Endothelial cell of umbilical vein (primary cell): ENCODE data around the gene RPL9. TPM values are rescaled to one million over a fixed set of nuclear protein-coding genes. Genes with fewer than 3 reads are reported as not detected.

Experiments
- BruUV-seq: library from RNA; stranded (reverse); fragments of 400-500 nt; replicated peaks from 2 replicates; lab custom pipeline; 2021; lab: Mats Ljungman, UMichigan
- CTCF ChIA-PET: fragments of 300-600, 350-600 bp; sonication (Branson Sonifier 250); formaldehyde crosslinking; loops from one replicate; lab custom pipeline; 2021; ENCODE audit warnings: antibody characterized with exemption, inconsistent platforms; lab: Charles Lee
- POLR2A ChIA-PET: fragments of 300-600, 350-600 bp; sonication (Branson Sonifier 250); formaldehyde crosslinking; loops from one replicate; lab custom pipeline; 2021; ENCODE audit warnings: antibody characterized with exemption, inconsistent platforms; lab: Charles Lee
- DNase-seq: peaks from one replicate; pipeline ENCODE4 v3.0.0-alpha.2; 2011; ENCODE audit warnings: low read depth, low spot score
- FAIRE-seq: peaks from 2 replicates; lab custom pipeline; 2011; peaks lifted over from hg19 to GRCh38; lab: Jason Lieb, UNC
- H2AFZ ChIP-seq: 2 replicates; pipeline ENCODE4 v1.6.0; 2012; ENCODE audit warnings: low read depth, low read length, control low read depth, inconsistent platforms
- H3K27ac ChIP-seq: 2 replicates; pipeline ENCODE4 v1.5.1; 2011; ENCODE audit warnings: low read depth, mild to moderate bottlenecking, control low read depth, low read length, moderate library complexity; ENCODE audit not compliant: insufficient read depth
- H3K27me3 ChIP-seq, 2 experiments: 2 replicates each; pipeline versions ENCODE4 v1.6.0 to v1.6.1; 2011; ENCODE audit warnings: low read length in 2 of 2, mixed read lengths in 1 of 2; ENCODE audit not compliant: control insufficient read depth in 2 of 2, insufficient read depth in 2 of 2
- H3K36me3 ChIP-seq, 2 experiments: 2 replicates in 1 of 2; 3 replicates in 1 of 2; pipeline ENCODE4 v1.5.1; 2011; ENCODE audit warnings: low read length in 2 of 2, mild to moderate bottlenecking in 1 of 2, moderate library complexity in 1 of 2; ENCODE audit not compliant: control insufficient read depth in 2 of 2, insufficient read depth in 2 of 2; ENCODE audit errors: extremely low read depth in 1 of 2
- H3K4me1 ChIP-seq: 3 replicates; pipeline ENCODE4 v1.5.1; 2011; ENCODE audit warnings: mild to moderate bottlenecking, low read length; ENCODE audit not compliant: control insufficient read depth, insufficient read depth; ENCODE audit errors: extremely low read depth
- H3K4me2 ChIP-seq: 2 replicates; pipeline ENCODE4 v1.6.1; 2011; ENCODE audit warnings: low read length, control low read depth, mixed read lengths; ENCODE audit not compliant: insufficient read depth
- H3K4me3 ChIP-seq, 3 experiments: fragments of 200-600 bp in 1 of 3; sonication (generic), shearing (Covaris generic) in 1 of 3; replicated peaks in 1 of 3; 2 replicates each; pipeline ENCODE4 v1.5.1; 2011 to 2016; ENCODE audit warnings: control low read depth in 3 of 3, low read length in 3 of 3, mild to moderate bottlenecking in 2 of 3, inconsistent platforms in 1 of 3, low read depth in 1 of 3, moderate library complexity in 1 of 3; ENCODE audit not compliant: insufficient read depth in 1 of 3
- H3K79me2 ChIP-seq: 2 replicates; pipeline ENCODE4 v1.6.0; 2012; ENCODE audit warnings: low read length, inconsistent platforms; ENCODE audit not compliant: control insufficient read depth, insufficient read depth
- H3K9ac ChIP-seq: replicated peaks from 2 replicates; pipeline ENCODE3; 2011; ENCODE audit warnings: low read length, control low read depth; ENCODE audit not compliant: insufficient read depth; ENCODE audit errors: extremely low read depth
- H3K9me1 ChIP-seq: replicated peaks from 3 replicates; pipeline ENCODE4 v1.6.0; 2011; ENCODE audit warnings: mild to moderate bottlenecking, low read length; ENCODE audit not compliant: control insufficient read depth, insufficient read depth; ENCODE audit errors: extremely low read depth
- H3K9me3 ChIP-seq: replicated peaks from 2 replicates; pipeline ENCODE4 v1.5.1; 2012; ENCODE audit warnings: low read length, inconsistent platforms; ENCODE audit not compliant: control insufficient read depth, insufficient read depth
- H4K20me1 ChIP-seq: replicated peaks from 2 replicates; pipeline ENCODE3; 2011; ENCODE audit warnings: mild to moderate bottlenecking, low read length; ENCODE audit not compliant: control insufficient read depth, insufficient read depth; ENCODE audit errors: extremely low read depth
- CTCF ChIP-seq, 2 donors: IDR thresholded peaks; 1 replicate in 1 of 2; 2 replicates in 1 of 2; pipeline ENCODE4 v1.5.1; 2011; ENCODE audit warnings: low read length in 2 of 2, mild to moderate bottlenecking in 2 of 2, moderate library complexity in 2 of 2, control low read depth in 1 of 2, inconsistent platforms in 1 of 2, low read depth in 1 of 2; ENCODE audit not compliant: insufficient read depth in 1 of 2; ENCODE audit errors: extremely low read depth in 1 of 2
- FOS ChIP-seq: IDR thresholded peaks from 2 replicates; pipeline ENCODE4 v1.6.1; 2011; ENCODE audit warnings: mild to moderate bottlenecking, low read length, moderate library complexity, borderline replicate concordance; ENCODE audit not compliant: insufficient read depth
- JUN ChIP-seq: IDR thresholded peaks from 2 replicates; pipeline ENCODE4 v1.6.1; 2011; ENCODE audit warnings: borderline replicate concordance, low read depth; ENCODE audit not compliant: insufficient read length, insufficient read depth
- MAX ChIP-seq: IDR thresholded peaks from 2 replicates; pipeline ENCODE4 v1.6.1; 2011; ENCODE audit not compliant: insufficient read depth, insufficient read length
- MYC ChIP-seq: IDR thresholded peaks from one replicate; pipeline ENCODE4 v1.6.1; 2011; ENCODE audit warnings: mild to moderate bottlenecking, low read depth, low read length
- POLR2A ChIP-seq: IDR thresholded peaks from 2 replicates; pipeline ENCODE4 v1.6.1; 2012; ENCODE audit warnings: low read depth, mild to moderate bottlenecking, control low read depth, low read length
- POLR2AphosphoS5 ChIP-seq: IDR thresholded peaks from 2 replicates; pipeline ENCODE4 v1.6.1; 2012; ENCODE audit warnings: low read depth, mild to moderate bottlenecking, control low read depth, low read length, moderate library complexity; ENCODE audit not compliant: insufficient read depth
- dilution Hi-C: fragments of 300-500 bp; cut with MboI; formaldehyde crosslinking; loops from one replicate; pipeline ENCODE4 v1.15.0; 2019; ENCODE audit warnings: low sequenced_read_pairs; ENCODE audit not compliant: extremely low pct_ligation_motif_present
- intact Hi-C: fragments of 100-400 bp; cut with micrococcal nuclease; formaldehyde crosslinking; loops from one replicate; pipeline ENCODE4 v1.10.0; 2022
- polyA plus RNA-seq, 4 experiments: library from polyadenylated mRNA; depleted of rRNA in 3 of 4; stranded (reverse) in 3 of 4; unstranded in 1 of 4; fragments of >200 nt; gene quantifications; 2 replicates each; pipeline versions ENCODE4 v1.2.1 to v1.2.3, GENCODE V29; 2011 to 2012; ENCODE audit warnings: missing spikeins in 1 of 4
- total RNA-seq: library from RNA; stranded (reverse); gene quantifications from 2 replicates; pipeline ENCODE4 v1.2.3, GENCODE V29; 2021

RPL9 gene
- total and polyA plus RNA-seq, 2 donors (not counting 3 experiments of a cell fraction or from before 2014, with no cell fraction given) = 963 to 1,186 TPM

- FAIRE-seq (no peak), DNase-seq (no peak)
- H2AFZ ChIP-seq = no peak overlapping the region
- CTCF ChIA-PET = interaction anchor here (1.2 kb wide), 1 partner anchor 200 kb away, joined by 3 read pairs; no protein-coding TSS in a partner anchor
- no peaks in the 10 kb centered on the region for H3K9me1 ChIP-seq
- H3K4me1 ChIP-seq = peaks cover 26% of the 10 kb centered on the region
- dilution Hi-C loops = no loop called here
- H3K9ac ChIP-seq = no peak overlapping the region
- H3K27me3 ChIP-seq = no peaks in the 10 kb centered on the region
- no peaks in the 10 kb centered on the region for H3K9me3 ChIP-seq
- intact Hi-C loops = no loop called here
- H3K27ac ChIP-seq = no peak overlapping the region
- H3K79me2 ChIP-seq = peaks cover 42% of the 10 kb centered on the region
- peak overlapping the region; percentile 97 for H3K4me2 ChIP-seq
- H3K36me3 ChIP-seq = peaks cover 16 to 41% of the 10 kb centered on the region in 2 experiments
- peaks cover 10% of the 10 kb centered on the region for H4K20me1 ChIP-seq
- no TSS peak for BruUV-seq
- POLR2A ChIA-PET = interaction anchor here (0.7 kb wide), 2 partner anchors 14 to 143 kb away, joined by 3 to 8 read pairs; no protein-coding TSS in a partner anchor
- H3K4me3 ChIP-seq = no peak overlapping the region
- TF ChIP-seq CTCF (IDR thresholded peaks at IDR 0.05; ENCODE audit: extremely low read depth in 1 of 2, insufficient read depth in 1 of 2, low read depth in 1 of 2, low read length in 2 of 2) = no peak
- no peak for TF ChIP-seq POLR2A
- TF ChIP-seq JUN = no peak
- TF ChIP-seq MAX = no peak
- TF ChIP-seq MYC = no peak
- no peak for TF ChIP-seq FOS
- no peak for TF ChIP-seq POLR2AphosphoS5
Measured at GRCh38 chr4:39455486-39455885, 3.2 kb downstream of the RPL9 start.
